Measurements from ENCODE around the gene PEX5. TPM values are rescaled to one million over a fixed set of nuclear protein-coding genes. Genes with fewer than 3 reads are reported as not detected.

PEX5 gene
- 45.6 and 54.4 TPM in 2 replicates for total RNA-seq (2014; rRNA removed; shearing (Covaris generic))
- total RNA-seq (2022), result 99.9 and 107 TPM in 2 replicates
- Bru-seq, nascent RNA, result percentile 83 among the genes with signal in this experiment
- percentile 82 among the genes with signal in this experiment for BruChase-seq, experiment 1, labeled RNA remaining after a 6-hour chase
- percentile 84 among the genes with signal in this experiment for BruChase-seq, experiment 2, labeled RNA remaining after a 2-hour chase
- long read RNA-seq, partial matches to known transcripts, result 3 of 16 reads
- long read RNA-seq, other reads (novel, unspliced or antisense), result 9 of 16 reads

DNA sequence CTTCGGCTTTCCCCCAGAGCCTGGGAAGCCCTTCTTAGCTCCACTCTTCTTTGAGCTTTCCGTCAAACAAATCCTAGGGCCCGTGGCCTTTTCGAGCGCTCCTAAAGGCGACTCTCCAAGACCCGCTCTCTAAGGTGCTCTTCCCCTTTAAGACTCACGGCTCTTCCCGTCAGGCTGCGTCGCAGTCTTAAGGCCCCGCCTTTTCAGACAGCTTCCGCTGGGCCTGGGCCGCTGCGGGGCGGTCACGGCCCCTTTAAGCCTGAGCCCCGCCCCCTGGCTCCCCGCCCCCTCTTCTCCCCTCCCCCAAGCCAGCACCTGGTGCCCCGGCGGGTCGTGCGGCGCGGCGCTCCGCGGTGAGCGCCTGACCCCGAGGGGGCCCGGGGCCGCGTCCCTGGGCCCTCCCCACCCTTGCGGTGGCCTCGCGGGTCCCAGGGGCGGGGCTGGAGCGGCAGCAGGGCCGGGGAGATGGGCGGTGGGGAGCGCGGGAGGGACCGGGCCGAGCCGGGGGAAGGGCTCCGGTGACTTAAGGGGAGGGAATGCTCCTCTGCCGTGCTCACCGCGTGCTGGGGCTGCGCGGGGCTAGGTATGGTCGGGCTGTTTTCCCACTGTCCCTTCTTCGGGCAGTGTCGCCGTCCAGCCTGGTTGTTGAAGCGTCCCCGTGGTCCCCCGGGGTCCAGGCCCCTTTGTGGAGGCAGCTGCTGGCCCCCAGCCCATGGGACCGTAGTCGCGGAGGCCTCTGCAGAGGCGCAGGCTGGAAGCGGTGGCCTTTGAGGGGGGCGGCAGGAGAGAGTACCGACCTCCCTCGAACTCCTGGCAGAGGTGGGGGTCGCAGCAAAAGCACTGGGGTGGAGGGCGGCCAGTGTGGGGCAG lies at the start of gene PEX5:
Gene PEX5, plus strand, starts transcription at position 289 of the 870 bp plus-strand sequence. CDS start 692 bp downstream, outside the sequence.
- TF ChIP-seq CTCF (conservative IDR thresholded peaks at IDR 0.05; ENCODE audit: low read length), result no peak
- TF ChIP-seq EZH2phosphoT487 (IDR thresholded peaks at IDR 0.05; ENCODE audit: borderline replicate concordance, low read depth, low read length), result no peak
- H3K4me1 ChIP-seq (ENCODE audit: insufficient read depth, low read length, poor library complexity, severe bottlenecking), result peaks cover 26% of the 10 kb centered on the region
- no peaks in the 10 kb centered on the region for H3K9me3 ChIP-seq (ENCODE audit: low read length)
- BruUV-seq (replicated peaks), result no TSS peak
- DNase-seq (ENCODE audit: low spot score), result peak; percentile 98
- H3K79me2 ChIP-seq (ENCODE audit: insufficient read depth, low read depth, low read length), result peaks cover 28% of the 10 kb centered on the region; the same call in 1 of the 2 replicates
- H3K4me3 ChIP-seq (ENCODE audit: low read depth, low read length, poor library complexity, severe bottlenecking), result peak within 1 kb of the TSS; percentile 85
- no peaks in the 10 kb centered on the region for H3K9me2 ChIP-seq (ENCODE audit: insufficient read depth, low read length)
- H4K20me1 ChIP-seq (ENCODE audit: insufficient read depth, low read length), result no peaks in the 10 kb centered on the region
- H3K4me2 ChIP-seq (ENCODE audit: low read length), result peak within 1 kb of the TSS; percentile 90
- intact Hi-C loops (cut with micrococcal nuclease; ENCODE audit: unreplicated experiment), result loop anchor here (1.0 to 5.0 kb wide), 3 partner anchors 317 to 893 kb away; partner anchors contain the start of genes NECAP1 and SPSB2
- H3K36me3 ChIP-seq (ENCODE audit: insufficient read depth, low read length), result peaks cover 36% of the 10 kb centered on the region
- ChIA-PET CTCF (ENCODE audit: unreplicated experiment) (interaction anchor here (0.9 to 1.0 kb wide), 2 partner anchors 20 to 45 kb away, joined by 3 to 4 read pairs; no protein-coding TSS in a partner anchor), POLR2A (interaction anchor here (0.5 to 2.3 kb wide), 5 partner anchors 15 to 452 kb away, joined by 3 to 11 read pairs (median 3); no protein-coding TSS in a partner anchor)
- H2AFZ ChIP-seq (ENCODE audit: low read length), result peak within 1 kb of the TSS; percentile 87
- H3K27ac ChIP-seq (ENCODE audit: low read depth, low read length, poor library complexity, severe bottlenecking), result peak within 1 kb of the TSS; percentile 72

DNA sequence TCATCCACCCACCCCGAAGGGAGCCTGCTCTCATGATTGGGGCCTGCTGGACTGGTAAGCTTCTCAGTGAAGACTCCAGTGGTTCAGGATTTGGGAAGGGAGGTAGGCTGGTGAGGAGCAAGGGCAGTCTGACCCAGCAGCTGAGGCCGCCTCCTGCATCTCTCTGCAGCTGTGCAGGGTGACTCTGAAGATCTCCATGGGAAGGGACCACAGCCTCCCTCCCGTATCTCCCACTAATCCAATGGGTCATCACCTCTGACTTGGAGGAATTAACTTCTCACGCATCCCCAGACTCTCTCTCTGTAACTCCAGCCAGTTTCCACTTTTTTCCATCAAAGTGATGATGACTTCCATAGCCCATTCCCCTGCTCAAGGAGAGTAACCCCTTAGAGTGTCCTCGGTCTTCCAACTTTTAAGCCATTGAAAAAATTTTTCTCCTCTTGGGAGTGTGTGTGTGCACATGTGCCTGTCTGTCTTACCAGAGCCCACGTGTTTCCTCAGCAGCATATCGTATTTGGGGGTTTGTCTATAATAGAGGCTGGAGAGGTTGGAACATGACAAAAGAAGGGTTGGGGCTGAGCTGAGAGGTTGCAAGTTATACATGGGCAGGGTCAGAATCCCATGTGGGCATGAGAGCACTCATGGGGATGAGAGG lies 48.0 kb upstream of the PEX5 start:
- H3K9me3 ChIP-seq (ENCODE audit: low read length), result no peaks in the 10 kb centered on the region
- no peak overlapping the region for H3K27ac ChIP-seq (ENCODE audit: low read depth, low read length, poor library complexity, severe bottlenecking)
- ChIA-PET CTCF (ENCODE audit: unreplicated experiment) (interaction anchor here (1.0 kb wide), 1 partner anchor 12 kb away, joined by 3 read pairs; the partner anchor contains the start of gene CLSTN3), POLR2A (interaction anchor here (0.6 to 1.0 kb wide), 5 partner anchors 12 to 1006 kb away, joined by 3 to 7 read pairs (median 3); no protein-coding TSS in a partner anchor)
- DNase-seq (ENCODE audit: low spot score), result no peak
- no peaks in the 10 kb centered on the region for H3K79me2 ChIP-seq (ENCODE audit: insufficient read depth, low read depth, low read length)
- no TSS peak for BruUV-seq (replicated peaks)
- no peaks in the 10 kb centered on the region for H4K20me1 ChIP-seq (ENCODE audit: insufficient read depth, low read length)
- H3K9me2 ChIP-seq (ENCODE audit: insufficient read depth, low read length), result no peaks in the 10 kb centered on the region
- H2AFZ ChIP-seq (ENCODE audit: low read length), result no peak overlapping the region
- no peak overlapping the region for H3K4me2 ChIP-seq (ENCODE audit: low read length)
- intact Hi-C loops (cut with micrococcal nuclease; ENCODE audit: unreplicated experiment), result loop anchor here (1.0 to 5.0 kb wide), 3 partner anchors 47 to 497 kb away; no protein-coding TSS in a partner anchor
- H3K36me3 ChIP-seq (ENCODE audit: insufficient read depth, low read length), result peaks cover 5% of the 10 kb centered on the region; the same call in 1 of the 2 replicates
- H3K4me3 ChIP-seq (ENCODE audit: low read depth, low read length, poor library complexity, severe bottlenecking), result no peak overlapping the region
- no peak for TF ChIP-seq CTCF (conservative IDR thresholded peaks at IDR 0.05; ENCODE audit: low read length)
- no peak for TF ChIP-seq EZH2phosphoT487 (IDR thresholded peaks at IDR 0.05; ENCODE audit: borderline replicate concordance, low read depth, low read length)
- H3K4me1 ChIP-seq (ENCODE audit: insufficient read depth, low read length, poor library complexity, severe bottlenecking), result no peaks in the 10 kb centered on the region

Data from OCI-LY7 (cell line).